Left cardiac atrium (tissue), 4 donors: Measurements from ENCODE around the gene PCAT6. TPM values are rescaled to one million over a fixed set of nuclear protein-coding genes. Genes with fewer than 3 reads are reported as not detected.
"Not testable (repeated sequence)": the region's sequence is repeated elsewhere in the genome, so short reads cannot be mapped to it uniquely, and the experiment has no call there.

Experiments
- ATAC-seq, 2 donors: fragments of 200-7000 bp; cut with Tn5 transposase; one replicate each; pipeline ENCODE4 v1.9.1; 2020; ENCODE audit warnings: mild to moderate bottlenecking in 2 of 2, moderate library complexity in 2 of 2
- DNase-seq: peaks from one replicate; pipeline ENCODE4 v3.0.0-alpha.2; 2020
- intact Hi-C, 2 donors: fragments of 100-400 bp; cut with DNase I; formaldehyde crosslinking; loops; one replicate each; pipeline versions ENCODE4 v1.14.1 to v1.15.1; 2022 to 2023
- total RNA-seq, 2 donors: library from RNA; stranded (reverse); fragmentation: NEBNext Ultra II Directional; extraction: Animal tissue kit (Norgen Biotek cat#: 25700); gene quantifications; one replicate each; pipeline ENCODE4 v1.2.1, GENCODE V29; 2021
- donor health status: DM: no; HTN: yes; CAD: no.
- donor health status: DM: no; HTN: yes; CAD: no; lungs with severe emphysema.
- donor health status: DM: yes; HTN: yes; CAD: no.
- donor health status: Dilated cardiomyopathy.

The PCAT6 gene
- total RNA-seq, 2 donors from 2014 or later = 1.2 to 1.7 TPM

DNA sequence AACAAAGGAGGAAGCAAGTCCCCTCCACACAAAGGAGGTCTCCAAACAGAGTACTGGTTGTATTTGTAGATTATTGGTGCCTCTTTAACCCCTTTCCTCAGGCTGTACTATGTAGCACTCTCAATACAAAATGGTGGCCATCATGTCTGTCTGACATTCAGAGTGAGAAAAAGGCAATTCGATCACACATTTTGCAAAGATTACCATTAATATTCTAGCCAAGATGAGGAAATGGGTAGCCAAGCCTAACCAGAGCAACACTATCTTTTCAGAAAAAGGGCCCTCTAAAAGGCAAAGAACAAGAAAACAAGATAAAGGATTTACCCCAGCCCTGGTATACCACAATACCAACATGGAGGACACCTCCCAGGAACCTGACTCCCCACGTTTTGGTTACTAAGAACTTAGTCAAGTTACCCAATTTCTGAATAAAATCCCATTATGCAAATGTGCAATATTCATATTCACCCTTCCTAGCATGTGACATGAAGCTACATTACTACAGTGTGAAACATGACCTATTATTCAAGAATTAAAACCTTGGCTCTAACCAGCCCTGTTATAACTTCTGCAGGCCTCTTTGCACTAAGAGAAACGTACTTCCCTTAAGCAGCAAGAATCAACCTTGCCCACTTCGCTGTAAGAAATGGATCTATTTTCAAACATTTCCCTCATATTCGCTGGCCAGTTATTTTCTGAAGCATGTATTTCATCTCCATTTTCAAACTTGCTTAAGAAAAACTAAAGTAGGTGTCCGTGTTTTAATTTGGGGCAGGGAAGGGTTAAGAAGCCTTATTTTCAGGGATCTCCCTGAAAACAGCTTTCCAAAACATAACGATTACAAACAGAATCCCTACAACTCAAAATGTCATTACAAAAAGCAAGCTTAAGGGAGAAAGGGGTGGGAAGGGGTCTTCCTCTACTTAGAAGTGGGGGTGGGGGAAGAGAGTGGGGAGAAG lies 4.6 kb upstream of the PCAT6 start:
- intact Hi-C loops = no loop called here
- ATAC-seq (no peak), DNase-seq (no peak)

DNA sequence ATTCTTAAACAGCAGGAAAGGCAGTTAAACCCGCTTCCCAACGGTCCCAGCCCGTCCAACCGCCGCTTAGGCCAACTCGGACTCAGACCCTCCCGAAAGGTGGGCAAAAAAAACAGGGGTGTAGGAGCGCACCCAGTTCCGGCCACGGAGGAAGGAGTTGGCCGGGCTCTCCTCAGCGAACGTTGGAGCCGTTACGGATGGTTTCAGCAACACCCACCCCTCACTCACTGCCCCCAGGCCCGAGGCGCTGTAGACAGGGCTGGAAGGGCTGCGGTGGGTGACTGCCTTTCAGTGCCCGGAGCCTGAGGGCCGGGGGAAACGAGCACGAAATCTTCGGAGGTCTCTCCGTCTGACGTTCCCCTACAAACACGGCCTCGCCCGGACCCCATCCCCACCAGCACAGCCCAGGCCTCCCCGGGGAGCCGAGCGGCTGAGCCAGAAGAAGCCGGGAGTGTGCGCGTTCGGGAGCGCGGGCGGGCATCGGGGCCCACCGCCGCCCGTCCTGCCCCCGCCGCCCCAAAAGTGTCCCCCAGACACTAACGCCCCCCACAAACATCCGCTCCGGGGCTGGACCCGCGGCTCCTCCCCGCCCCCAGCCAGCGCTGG lies 3.8 kb upstream of the PCAT6 start:
- DNase-seq (no peak), ATAC-seq (peak; percentile 1 to 5)
- intact Hi-C loops = no loop called here

DNA sequence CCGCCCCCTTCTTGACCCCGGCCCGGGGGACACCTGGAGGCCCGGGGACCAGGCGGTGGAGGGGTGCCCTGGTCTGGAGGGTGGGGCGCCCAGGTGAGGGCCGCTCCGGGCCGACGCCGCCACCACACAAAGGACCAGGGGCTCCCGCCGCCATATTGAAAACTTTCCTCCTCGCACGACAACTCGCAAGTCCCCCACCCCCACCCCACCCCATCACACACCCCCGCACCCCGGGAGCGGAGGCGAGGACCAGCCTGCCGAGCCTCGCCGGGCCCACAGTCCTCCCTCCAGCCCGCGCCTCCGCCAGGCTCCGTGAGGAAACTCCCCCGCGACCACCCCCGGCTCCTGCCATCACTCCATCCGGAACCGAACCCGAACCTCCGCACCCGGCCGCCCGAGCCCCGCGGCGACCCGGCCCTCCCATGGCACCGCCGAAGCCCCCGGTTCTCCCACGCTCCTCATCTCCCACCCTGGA lies 3.3 kb upstream of the PCAT6 start:
- intact Hi-C loops = no loop called here
- DNase-seq = peak; percentile 37
- peak; percentile 10 to 20 for ATAC-seq

DNA sequence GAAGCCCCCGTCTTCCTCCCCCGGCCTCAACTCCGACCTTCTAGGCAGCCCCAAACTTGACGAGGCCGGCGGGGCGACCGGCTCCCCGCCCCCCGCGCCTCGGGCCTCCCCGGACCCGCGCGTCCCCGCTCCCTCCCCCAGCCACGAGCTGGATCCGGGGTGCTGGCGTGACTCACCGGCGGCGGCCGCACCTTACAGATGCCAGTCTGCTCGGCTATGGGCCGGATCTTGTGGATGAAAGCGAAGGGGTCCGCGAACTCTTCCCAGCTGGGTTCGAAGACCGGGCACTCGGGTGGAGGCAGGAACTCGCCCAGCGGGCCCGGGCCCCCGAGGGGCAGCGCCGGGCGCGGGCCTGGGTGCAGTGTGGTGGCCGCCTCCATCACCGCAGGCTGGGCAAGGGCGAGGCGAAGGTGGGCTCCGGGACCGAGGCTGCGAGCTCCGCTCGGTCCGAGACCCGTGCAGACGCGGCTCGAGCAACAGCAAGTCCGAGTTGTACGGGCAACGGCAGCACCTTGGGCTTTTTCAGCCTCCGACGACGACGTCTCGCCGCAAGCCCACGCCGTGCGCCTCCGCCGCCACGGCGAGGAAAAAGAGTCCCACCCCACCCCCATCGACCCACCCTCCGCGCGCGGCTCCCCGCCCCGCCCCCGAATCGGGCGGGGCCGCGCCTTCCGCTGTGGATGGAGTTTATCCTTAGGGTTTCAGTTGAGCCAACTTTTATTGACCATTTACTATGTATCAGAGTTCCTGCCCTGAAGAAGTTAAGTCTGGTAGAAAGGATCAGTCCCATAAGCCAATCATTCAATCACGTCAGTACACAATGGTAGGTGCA lies 2.6 kb upstream of the PCAT6 start, which contains the start of gene KDM5B:
TSS of gene KDM5B (minus strand) at position 496 of the 832 bp plus-strand sequence. CDS start at position 380, 116 bp downstream.
- ATAC-seq = peak; percentile 32 to 45
- DNase-seq = peak; percentile 70
- intact Hi-C loops = no loop called here

DNA sequence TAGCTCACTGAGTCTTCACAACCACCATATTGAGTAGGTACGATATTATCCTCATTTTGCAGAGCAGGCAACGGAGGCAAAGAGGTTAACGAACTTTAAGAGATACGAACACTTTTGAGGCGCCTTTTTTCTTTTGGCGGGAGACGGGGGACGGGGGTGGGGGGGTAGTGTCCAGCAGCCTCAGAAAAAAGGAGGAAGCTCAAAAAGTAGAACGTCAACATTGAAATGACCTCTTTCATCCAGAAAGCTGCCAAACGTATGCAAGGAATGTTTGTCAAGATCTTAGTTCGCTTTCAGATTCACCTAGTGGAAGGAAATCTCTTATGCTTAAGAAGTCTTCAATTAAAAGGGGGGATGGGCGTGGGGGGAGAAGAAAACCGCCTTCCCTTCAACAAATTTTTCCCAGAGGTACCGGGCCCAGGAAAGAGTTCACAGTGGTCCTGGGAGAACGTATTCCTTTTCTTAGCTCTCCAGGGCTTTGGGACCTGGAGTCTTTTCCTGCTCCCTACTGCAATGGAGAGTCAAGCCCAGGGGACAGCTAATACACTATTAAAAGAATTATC lies 1.1 kb upstream of the PCAT6 start:
- intact Hi-C loops = no loop called here
- ATAC-seq = no peak
- DNase-seq = no peak

DNA sequence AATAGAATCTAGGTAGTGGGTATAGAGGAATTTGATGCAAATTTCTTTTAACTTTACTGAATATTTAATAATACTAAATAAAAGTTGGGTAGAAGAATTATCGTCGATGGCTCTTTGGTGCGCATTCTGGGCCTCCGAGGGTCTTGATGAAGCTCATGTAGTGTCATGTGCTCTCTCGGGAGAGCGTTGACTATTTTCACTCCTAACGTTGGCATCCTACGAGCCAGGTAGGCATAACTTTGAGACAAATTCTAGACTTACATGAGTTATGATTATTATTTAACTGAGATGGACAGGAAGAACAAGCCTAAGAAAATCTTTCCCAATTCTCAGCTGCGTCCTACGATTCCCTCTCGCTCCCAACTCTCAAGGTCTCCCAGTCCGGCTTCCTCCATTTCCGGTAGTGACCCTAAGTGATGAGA lies 550 bp upstream of the PCAT6 start:
- no peak for ATAC-seq
- no peak for DNase-seq
- intact Hi-C loops = no loop called here

DNA sequence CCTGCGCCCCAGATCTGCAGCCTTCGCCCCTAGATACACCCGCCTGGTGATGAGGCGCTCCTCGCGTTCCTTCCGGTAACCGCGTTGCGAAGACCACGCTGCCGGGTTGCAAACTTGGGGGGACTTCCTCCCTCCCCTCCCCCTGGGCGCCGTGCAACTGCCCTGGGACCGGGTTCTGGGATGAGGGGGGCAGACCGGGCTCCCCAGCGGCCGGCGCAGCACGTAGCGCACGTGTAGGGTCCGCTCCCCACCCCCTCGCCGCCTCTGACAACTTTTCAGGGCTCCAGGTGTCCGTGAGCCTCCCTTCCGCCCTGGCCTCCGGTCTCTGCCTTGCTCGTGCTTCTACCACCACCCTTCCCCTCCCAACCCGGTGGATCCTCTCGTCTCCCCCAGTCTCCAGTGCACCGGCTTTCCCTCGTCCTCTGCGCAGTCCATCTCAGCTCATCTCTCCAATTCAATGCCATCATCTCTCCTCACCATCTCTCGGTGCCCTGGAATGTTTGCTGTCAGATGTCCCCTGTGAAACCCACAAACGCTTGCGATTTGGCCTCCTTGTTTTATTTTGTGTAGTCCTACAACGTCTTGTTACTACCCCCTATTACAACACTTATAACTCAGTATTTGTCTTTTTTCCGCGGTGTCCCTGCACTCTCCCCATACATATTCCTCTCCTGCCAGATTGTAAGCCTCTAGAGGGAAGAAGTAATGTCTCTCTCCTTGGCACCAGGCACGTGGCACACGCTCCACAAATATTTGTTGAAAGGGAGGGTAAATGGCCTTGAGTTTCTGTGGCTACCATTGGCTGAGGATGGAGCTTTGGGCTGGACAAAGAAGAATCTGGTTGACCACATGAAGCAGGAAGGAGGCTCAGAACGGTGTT lies 782 bp downstream of the PCAT6 start:
- intact Hi-C loops = no loop called here
- DNase-seq = peak; percentile 38
- ATAC-seq = peak in 1 of 2 donors; percentile 4

DNA sequence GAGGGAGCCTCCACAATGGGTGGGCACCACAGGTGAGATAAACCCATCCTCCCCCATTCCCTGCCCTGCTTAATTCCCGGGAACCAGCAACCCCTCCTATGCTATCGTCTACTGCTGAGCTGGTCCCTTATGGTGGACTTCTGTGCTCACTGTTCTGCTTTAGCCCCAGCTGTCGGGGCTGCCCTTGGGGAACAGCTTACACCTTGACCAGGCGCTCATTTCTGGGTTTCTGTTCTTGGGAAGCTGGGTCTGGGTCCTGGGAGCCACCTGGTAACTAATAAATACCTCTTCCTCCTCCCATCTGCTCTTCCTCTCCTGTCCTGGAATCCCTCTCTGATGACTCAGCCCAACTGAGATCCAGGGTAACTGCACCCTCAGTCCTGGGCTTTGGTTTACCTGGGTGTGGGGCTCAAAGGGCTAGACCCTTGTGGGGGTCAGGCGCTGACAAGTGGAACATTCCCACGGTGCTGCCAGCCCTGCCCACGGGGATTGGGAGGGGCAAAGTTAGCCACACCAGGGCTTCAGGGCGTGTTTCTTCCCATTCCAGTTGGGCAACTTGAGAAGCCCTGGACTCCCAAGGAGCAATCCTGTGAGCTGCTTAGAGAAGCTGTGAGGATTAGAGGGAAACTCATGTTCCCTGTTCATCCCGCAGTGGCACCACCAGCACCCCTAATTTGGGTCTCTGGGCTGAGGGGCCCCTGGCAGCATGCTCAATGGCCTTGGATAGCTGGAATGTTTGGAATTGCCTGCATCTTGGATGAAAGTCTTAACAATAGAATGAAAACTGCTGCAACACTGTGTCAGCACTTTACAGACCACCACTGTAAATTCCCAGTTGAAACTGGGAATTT lies 1.6 kb downstream of the PCAT6 start:
- ATAC-seq (no peak), DNase-seq (no peak)
- intact Hi-C loops = no loop called here

DNA sequence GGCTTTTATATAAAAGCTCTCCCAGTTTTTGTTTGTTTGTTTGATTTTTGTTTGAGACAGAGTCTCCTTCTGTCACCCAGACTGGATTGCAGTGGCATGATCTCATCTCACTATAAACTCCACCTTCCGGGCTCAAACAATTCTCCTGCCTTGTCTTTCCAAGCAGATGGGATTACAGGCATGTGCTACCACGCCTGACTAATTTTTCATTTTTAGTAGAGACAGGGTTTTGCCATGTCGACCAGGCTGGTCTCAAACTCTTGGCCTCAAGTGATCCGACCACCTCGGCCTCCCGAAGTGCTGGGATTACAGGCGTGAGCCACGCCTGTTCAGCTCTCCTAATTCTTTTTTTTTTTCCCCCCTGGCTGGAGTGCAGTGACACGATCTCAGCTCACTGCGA lies 4.4 kb downstream of the PCAT6 start:
- no peak for ATAC-seq
- no peak for DNase-seq
- intact Hi-C loops = no loop called here

DNA sequence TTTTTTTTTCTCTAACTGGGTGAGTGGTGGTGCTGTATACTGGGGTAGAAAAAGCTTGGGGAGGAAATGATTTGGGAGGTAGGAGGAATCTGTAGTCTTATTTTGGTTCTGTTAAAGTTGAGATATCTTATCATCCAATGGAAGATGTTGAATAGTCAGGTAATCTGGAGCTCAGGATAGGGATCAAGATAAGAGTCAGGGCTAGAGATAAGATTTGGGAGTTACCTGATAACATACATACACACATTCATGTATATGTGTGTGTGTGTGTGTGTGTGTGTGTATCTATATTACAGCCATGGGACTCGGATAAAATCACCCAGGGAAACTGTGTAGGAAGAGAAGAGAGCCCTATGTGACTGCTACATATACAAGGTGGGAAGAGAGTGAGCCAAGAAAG lies 8.1 kb downstream of the PCAT6 start:
- DNase-seq (no peak), ATAC-seq (no peak)
- intact Hi-C loops = no loop called here

DNA sequence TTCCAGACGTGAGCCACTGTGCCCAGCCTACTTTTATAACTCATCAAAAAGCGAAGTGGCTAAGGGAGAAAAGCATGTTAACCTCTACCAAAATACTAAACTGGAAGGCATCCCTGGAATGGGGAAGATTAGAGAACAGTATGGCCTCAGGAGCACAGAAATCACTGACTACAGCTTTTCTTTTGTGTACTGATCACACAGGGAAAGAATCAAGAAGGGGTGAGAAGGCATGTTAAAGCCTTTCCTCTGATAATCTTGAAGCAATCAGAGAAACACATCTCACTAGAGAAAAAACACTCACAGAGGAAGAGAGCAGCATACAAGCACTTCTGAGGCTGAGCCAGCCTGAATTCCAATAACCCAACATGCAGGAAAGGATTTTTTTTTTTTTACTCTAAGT lies 10.7 kb downstream of the PCAT6 start:
- DNase-seq (no peak), ATAC-seq (peak in 1 of 2 donors; percentile 62)
- intact Hi-C loops = no loop called here

DNA sequence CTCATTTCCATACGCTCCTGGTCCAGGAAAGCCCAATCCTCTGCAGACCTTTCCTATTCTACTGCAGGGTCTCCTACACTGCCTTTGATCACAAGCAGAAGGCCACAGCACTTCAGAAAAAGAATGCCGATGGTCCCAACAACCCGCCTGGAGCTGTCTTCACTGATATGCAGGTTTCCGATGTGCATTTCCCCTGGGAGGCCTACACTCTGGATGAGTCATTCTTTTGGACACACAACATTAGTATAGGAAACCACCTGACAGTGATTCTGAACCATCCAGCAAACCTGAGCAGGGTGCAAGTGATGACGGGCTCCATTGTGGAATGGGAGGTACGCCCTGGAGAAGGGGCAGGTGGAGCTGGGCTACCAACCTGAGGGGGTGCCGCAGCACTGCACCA lies 15.0 kb downstream of the PCAT6 start:
- no peak for ATAC-seq
- intact Hi-C loops = no loop called here
- DNase-seq = no peak

DNA sequence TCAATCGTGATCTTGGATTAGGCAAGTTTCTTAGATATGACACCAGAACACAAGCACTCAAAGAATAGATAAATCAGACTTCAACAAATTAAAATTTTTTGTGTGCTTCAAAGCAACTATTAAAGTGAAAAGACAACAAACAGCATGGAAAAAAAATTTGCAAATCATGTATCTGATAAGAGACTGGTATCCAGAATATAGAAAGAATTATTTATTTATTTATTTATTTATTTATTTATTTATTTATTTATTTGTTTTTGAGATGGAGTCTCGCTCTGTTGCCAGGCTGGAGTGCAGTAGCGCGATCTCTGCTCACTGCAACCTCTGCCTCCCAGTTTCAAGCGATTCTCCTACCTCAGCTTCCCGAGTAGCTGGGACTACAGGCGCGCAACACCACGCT lies 18.5 kb downstream of the PCAT6 start:
- DNase-seq, intact Hi-C loops, ATAC-seq: not testable (repeated sequence)

DNA sequence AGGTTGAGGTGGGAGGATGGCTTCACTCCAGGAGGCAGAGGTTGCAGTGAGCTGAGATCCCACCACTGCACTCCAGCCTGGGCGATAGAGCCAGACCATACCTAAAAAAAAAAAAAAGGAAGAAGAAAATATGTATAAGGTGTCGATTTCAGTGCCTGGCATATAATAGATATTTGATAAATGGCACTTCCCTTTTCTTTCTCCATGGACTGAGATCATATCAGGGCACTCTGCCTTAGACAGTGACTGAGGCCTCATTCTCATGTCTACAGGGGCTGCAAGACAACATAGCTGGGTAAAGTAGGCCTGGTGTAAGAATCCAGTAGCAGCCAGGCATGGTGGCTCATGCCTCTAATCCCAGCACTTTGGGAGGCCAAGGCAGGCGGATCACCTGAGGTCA lies 21.2 kb downstream of the PCAT6 start:
- ATAC-seq (no peak), DNase-seq (no peak)
- intact Hi-C loops = no loop called here

DNA sequence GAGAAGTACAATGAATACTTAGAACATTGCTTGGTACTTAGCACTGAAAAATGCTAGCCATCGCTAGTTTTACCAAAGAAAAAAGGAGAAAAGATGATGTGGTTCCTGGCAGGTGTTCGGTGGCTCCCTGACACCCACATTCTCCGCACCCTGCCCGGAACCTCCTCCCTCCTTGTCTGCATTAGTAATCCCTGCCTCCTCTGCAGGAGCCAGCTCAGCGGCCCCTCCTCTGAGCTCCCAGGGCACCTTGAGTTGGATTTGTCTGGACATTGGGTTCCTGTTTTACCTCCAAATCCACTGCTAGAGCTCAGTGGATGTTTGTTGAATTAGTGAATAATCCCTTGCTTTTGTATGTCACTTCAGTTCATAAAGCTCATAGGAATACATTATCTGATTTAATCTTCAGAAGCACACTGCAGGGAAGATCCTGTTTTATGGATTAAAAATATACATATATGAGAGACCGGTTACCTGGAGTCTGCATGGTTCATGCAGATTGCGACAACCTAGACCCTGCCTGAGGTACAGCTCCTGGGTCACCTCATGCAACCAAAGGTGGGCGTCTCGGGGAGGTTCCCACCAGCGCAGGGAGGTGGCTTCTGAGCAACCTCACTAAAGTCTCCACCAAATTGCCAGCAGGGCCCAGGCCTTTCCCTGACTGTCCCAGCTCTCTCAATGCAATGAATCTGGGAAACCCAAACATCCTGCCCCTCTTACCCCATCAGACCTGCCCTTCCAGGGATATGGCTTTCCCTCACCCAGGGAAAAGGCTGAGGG lies 24.2 kb downstream of the PCAT6 start:
- DNase-seq = no peak
- intact Hi-C loops = no loop called here
- peak in 1 of 2 donors; percentile 65 for ATAC-seq

DNA sequence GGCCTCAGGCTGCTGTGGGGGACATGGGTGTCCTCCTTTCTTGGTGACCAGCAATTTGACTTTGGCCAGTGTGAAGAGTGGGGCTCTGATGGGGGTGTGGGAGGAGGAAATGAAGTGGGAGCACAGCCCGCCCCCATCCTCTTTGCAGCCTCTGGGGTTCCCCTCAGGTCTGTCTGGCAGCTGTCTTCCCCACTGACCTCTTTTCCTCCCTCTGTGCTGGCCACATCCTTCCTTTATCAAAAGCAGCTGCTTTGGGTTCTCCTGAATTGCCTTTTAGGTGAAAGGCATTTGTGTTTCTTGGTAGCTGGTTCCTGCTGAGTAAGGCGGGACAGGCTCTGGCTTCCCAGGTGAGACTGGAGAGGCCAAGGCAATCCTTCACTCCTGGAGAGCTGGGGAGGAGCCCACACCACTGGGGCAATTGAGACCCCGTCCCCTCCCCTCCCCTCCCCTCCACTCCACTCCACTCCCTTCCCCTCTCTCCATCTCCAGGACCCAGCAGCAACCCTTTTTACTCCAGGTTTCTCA lies 24.9 kb downstream of the PCAT6 start:
- intact Hi-C loops = no loop called here
- no peak for DNase-seq
- ATAC-seq = no peak
